GM12878 (cell line): ENCODE results near the gene MAPT. TPM values are rescaled to one million over a fixed set of nuclear protein-coding genes. Genes with fewer than 3 reads are reported as not detected.

Experiments
- ATAC-seq: fragments of 200-7000 bp; cut with Tn5 transposase; 3 replicates; pipeline ENCODE4 v1.9.1; 2020; ENCODE audit warnings: mild to moderate bottlenecking, moderate library complexity
- BruUV-seq: library from RNA; stranded (reverse); fragments of 400-500 nt; replicated peaks from 2 replicates; lab custom pipeline; 2021; lab: Mats Ljungman, UMichigan
- CTCF ChIA-PET: fragments of 300-600 bp; sonication (Branson Sonifier 250); formaldehyde crosslinking; extraction: SDS; loops from one replicate; lab custom pipeline; 2021; ENCODE audit warnings: inconsistent platforms; lab: Yijun Ruan, JAX
- POLR2A ChIA-PET: fragments of 350-600 bp; formaldehyde crosslinking; extraction: SDS; loops from one replicate; lab custom pipeline; 2021; ENCODE audit warnings: inconsistent platforms; lab: Charles Lee
- RAD21 ChIA-PET: fragments of 300-600 bp; sonication (Branson Sonifier 250); formaldehyde crosslinking; loops from one replicate; lab custom pipeline; 2023; ENCODE audit warnings: antibody characterized with exemption; ENCODE audit not compliant: unreplicated experiment; lab: Charles Lee
- SMC1A ChIA-PET: fragments of 300-600 bp; sonication (Branson Sonifier 250); formaldehyde crosslinking; loops from one replicate; lab custom pipeline; 2023; ENCODE audit not compliant: unreplicated experiment, uncharacterized antibody; lab: Charles Lee
- DNase-seq: peaks from one replicate; pipeline ENCODE4 v3.0.0-alpha.2; 2011; ENCODE audit warnings: low read depth, low spot score
- FAIRE-seq: peaks from 3 replicates; lab custom pipeline; 2011; peaks lifted over from hg19 to GRCh38; lab: Jason Lieb, UNC
- H2AFZ ChIP-seq: 2 replicates; pipeline ENCODE4 v1.6.0; 2011; ENCODE audit warnings: low read depth, low read length, control low read depth; ENCODE audit not compliant: control insufficient read depth
- H3K27ac ChIP-seq: 2 replicates; pipeline ENCODE4 v1.5.1; 2011; ENCODE audit warnings: control low read depth; ENCODE audit not compliant: control insufficient read depth, insufficient read depth
- H3K27me3 ChIP-seq, 2 experiments: replicated peaks in 1 of 2; 2 replicates each; pipeline versions ENCODE4 v1.6.0 to v1.6.1; 2011; ENCODE audit warnings: low read length in 1 of 2; ENCODE audit not compliant: control insufficient read depth in 2 of 2, insufficient read depth in 2 of 2
- H3K36me3 ChIP-seq, 2 experiments: 2 replicates each; pipeline ENCODE4 v1.5.1; 2011; ENCODE audit warnings: low read length in 1 of 2; ENCODE audit not compliant: control insufficient read depth in 2 of 2, insufficient read depth in 2 of 2
- H3K4me1 ChIP-seq: 2 replicates; pipeline ENCODE4 v1.6.1; 2011; ENCODE audit warnings: mild to moderate bottlenecking, low read length, moderate library complexity, mixed read lengths; ENCODE audit not compliant: control insufficient read depth, insufficient read depth
- H3K4me2 ChIP-seq: 2 replicates; pipeline ENCODE4 v1.6.0; 2011; ENCODE audit warnings: control low read depth; ENCODE audit not compliant: control insufficient read depth, insufficient read depth
- H3K4me3 ChIP-seq: fragments of 200-600 bp; sonication (generic); 2 replicates; pipeline ENCODE4 v1.5.1; 2016
- H3K79me2 ChIP-seq: 2 replicates; pipeline ENCODE4 v1.6.0; 2011; ENCODE audit warnings: low read length; ENCODE audit not compliant: control insufficient read depth, insufficient read depth
- H3K9ac ChIP-seq: 2 replicates; pipeline ENCODE4 v1.8.0; 2011; ENCODE audit warnings: low read length, control low read depth, mixed read lengths; ENCODE audit not compliant: control insufficient read depth, insufficient read depth
- H3K9me3 ChIP-seq: replicated peaks from 3 replicates; pipeline ENCODE4 v1.5.1; 2011; ENCODE audit warnings: mild to moderate bottlenecking, low read length; ENCODE audit not compliant: control insufficient read depth, insufficient read depth
- H4K20me1 ChIP-seq: 2 replicates; pipeline ENCODE4 v1.6.0; 2011; ENCODE audit not compliant: control insufficient read depth, insufficient read depth
- ATF7 ChIP-seq: fragments of 450-650 bp; IDR thresholded peaks from 2 replicates; pipeline ENCODE4 v1.6.1; 2016; ENCODE audit warnings: low read depth, mild to moderate bottlenecking
- BHLHE40 ChIP-seq, 2 experiments: fragments of 450-650 bp in 1 of 2; IDR thresholded peaks; 2 replicates each; pipeline ENCODE4 v1.6.1; 2011 to 2017; ENCODE audit warnings: low read depth in 2 of 2, borderline replicate concordance in 1 of 2, improper control_type of control experiment in 1 of 2, low read length in 1 of 2, mild to moderate bottlenecking in 1 of 2
- EED ChIP-seq: sonication (generic); IDR thresholded peaks from 2 replicates; pipeline ENCODE4 v1.6.1; 2016; ENCODE audit warnings: antibody characterized with exemption, low read depth
- ETV6 ChIP-seq, 2 experiments: fragments of 450-650 bp in 1 of 2; IDR thresholded peaks in 1 of 2; conservative IDR thresholded peaks in 1 of 2; 2 replicates each; pipeline ENCODE4 v1.6.1; 2014; ENCODE audit warnings: antibody characterized with exemption in 1 of 2, borderline replicate concordance in 1 of 2, low read depth in 1 of 2, mild to moderate bottlenecking in 1 of 2, moderate library complexity in 1 of 2
- HCFC1 ChIP-seq: fragments of 150-350 bp; IDR thresholded peaks from 2 replicates; pipeline ENCODE4 v1.6.1; 2014; ENCODE audit warnings: low read length
- IRF4 ChIP-seq: IDR thresholded peaks from 2 replicates; pipeline ENCODE4 v1.6.1; 2011; ENCODE audit warnings: low read depth, low read length
- NKRF ChIP-seq: fragments of 450-650 bp; conservative IDR thresholded peaks from 2 replicates; pipeline ENCODE4 v1.6.1; 2017; ENCODE audit warnings: mild to moderate bottlenecking, moderate library complexity
- NR2C1 ChIP-seq: fragments of 450-650 bp; IDR thresholded peaks from 2 replicates; pipeline ENCODE4 v1.6.1; 2017; ENCODE audit warnings: antibody characterized with exemption, mild to moderate bottlenecking, moderate library complexity
- NR2C2 ChIP-seq: IDR thresholded peaks from 2 replicates; pipeline ENCODE4 v1.6.1; 2011; ENCODE audit warnings: borderline replicate concordance, low read depth; ENCODE audit not compliant: control insufficient read depth, insufficient read length
- RAD51 ChIP-seq: fragments of 450-650 bp; IDR thresholded peaks from 2 replicates; pipeline ENCODE4 v1.6.1; 2016; ENCODE audit warnings: moderate library complexity, mild to moderate bottlenecking, inconsistent platforms
- SMAD5 ChIP-seq: IDR thresholded peaks from 2 replicates; pipeline ENCODE4 v1.6.1; 2016; ENCODE audit warnings: antibody characterized with exemption, low read depth
- SMARCA5 ChIP-seq: fragments of 450-650 bp; IDR thresholded peaks from 2 replicates; pipeline ENCODE4 v1.6.1; 2017; ENCODE audit warnings: mild to moderate bottlenecking
- SPI1 ChIP-seq: IDR thresholded peaks from 2 replicates; pipeline ENCODE4 v1.6.1; 2011; ENCODE audit warnings: low read depth, mild to moderate bottlenecking, low read length, moderate library complexity, borderline replicate concordance; ENCODE audit not compliant: insufficient read depth
- SREBF2 ChIP-seq: IDR thresholded peaks from 2 replicates; pipeline ENCODE4 v1.6.1; 2012; ENCODE audit warnings: mild to moderate bottlenecking, low read length
- SRF ChIP-seq, 2 experiments: IDR thresholded peaks; 2 replicates each; pipeline ENCODE4 v1.6.1; 2011; ENCODE audit warnings: low read depth in 2 of 2, low read length in 2 of 2, mild to moderate bottlenecking in 1 of 2, moderate library complexity in 1 of 2
- TAF1 ChIP-seq: IDR thresholded peaks from 2 replicates; pipeline ENCODE4 v1.6.1; 2011; ENCODE audit warnings: mild to moderate bottlenecking, low read depth, low read length, borderline replicate concordance
- WGBS: methylation state at CpG from one replicate; pipeline ENCODE4 v1.1.6; 2016; ENCODE audit warnings: low lambda C conversion rate; ENCODE audit not compliant: insufficient replicate concordance, insufficient coverage; ENCODE audit errors: missing lambda C conversion rate; 5-methylcytosine and 5-hydroxymethylcytosine counted together
- in situ Hi-C: fragments of 300-500 bp; cut with MboI; formaldehyde crosslinking; loops from 9 replicates; pipeline ENCODE4 v1.14.3; 2018; ENCODE audit warnings: mixed read lengths
- intact Hi-C: fragments of 100-400 bp; cut with micrococcal nuclease; formaldehyde crosslinking; loops from one replicate; pipeline ENCODE4 v1.14.2; 2022; ENCODE audit not compliant: unreplicated experiment
- polyA plus RNA-seq, 11 experiments: library from polyadenylated mRNA; depleted of rRNA in 4 of 11; unstranded in 6 of 11; stranded (reverse) in 5 of 11; fragments of >200 nt; fragmentation: Nextera tagmentation in 4 of 11; fragmentation: Illumina TruSeq in 1 of 11; extraction: Ambion mirVana in 4 of 11; extraction: Trizol in 1 of 11; gene quantifications; 1 replicate in 1 of 11; 2 replicates in 10 of 11; pipeline versions ENCODE4 v1.2.1 to v1.2.3, GENCODE V29; 2011 to 2016; ENCODE audit warnings: inconsistent platforms in 2 of 11, missing spikeins in 2 of 11, low read depth in 1 of 11
- total RNA-seq, 4 experiments: library from RNA; depleted of rRNA in 3 of 4; stranded (reverse); fragments of >200 nt in 3 of 4; fragmentation: Illumina TruSeq in 1 of 4; extraction: Trizol in 1 of 4; gene quantifications; 2 replicates each; pipeline versions ENCODE4 v1.2.1 to v1.2.3, GENCODE V29; 2013 to 2021
- TF ChIP-seq, protein P1 (sequence below): IDR thresholded peaks from 2 replicates; pipeline ENCODE4 v1.6.1; 2011; ENCODE audit warnings: low read depth, low read length, improper control_type of control experiment, borderline replicate concordance

The MAPT gene
- total and polyA plus RNA-seq, 10 of the 15 experiments (the other 5 are each of a cell fraction or from before 2014, with no cell fraction given), result under 0.01 to 0.05 (median 0.03) TPM; not detected in 7

GRCh38 chr17:45849536-45849990, 44.8 kb upstream of the MAPT start:
- Histone ChIP-seq H3K79me2 (no peaks in the 10 kb centered on the region), H2AFZ (no peak overlapping the region), H3K4me3 (no peak overlapping the region), H3K4me2 (no peak overlapping the region), H3K4me1 (no peaks in the 10 kb centered on the region), H3K9ac (no peak overlapping the region), H3K27ac (no peak overlapping the region), H3K9me3 (no peaks in the 10 kb centered on the region), H4K20me1 (no peaks in the 10 kb centered on the region), H3K27me3 (no peaks in the 10 kb centered on the region; a peak in 1 of 4 replicates), H3K36me3 (no peaks in the 10 kb centered on the region)
- RAD21 ChIA-PET, result no interaction called here
- in situ Hi-C loops, result loop anchor here (25.0 kb wide), 1 partner anchor 437 kb away; no protein-coding TSS in a partner anchor
- no peak for FAIRE-seq
- CTCF ChIA-PET, result interaction anchor here (1.6 to 3.1 kb wide), 2 partner anchors 11 to 210 kb away, joined by 3 to 15 read pairs; no protein-coding TSS in a partner anchor
- no peak for ATAC-seq
- BruUV-seq, result no TSS peak
- DNase-seq, result no peak
- SMC1A ChIA-PET, result no interaction called here
- TF ChIP-seq ATF7 (no peak), SMARCA5 (no peak), RAD51 (no peak), NR2C2 (no peak)
- 10% methylated on average over 4 of the region's 7 CpGs for WGBS
- POLR2A ChIA-PET, result no interaction called here
- intact Hi-C loops, result no loop called here

- Histone ChIP-seq H3K27ac (no peak overlapping the region), H3K27me3 (no peaks in the 10 kb centered on the region; a peak in 1 of 4 replicates), H3K36me3 (no peaks in the 10 kb centered on the region), H3K4me2 (no peak overlapping the region)
- no peak for ATAC-seq
- intact Hi-C loops, result no loop called here
- CTCF ChIA-PET, result interaction anchor here (1.6 to 3.1 kb wide), 2 partner anchors 11 to 210 kb away, joined by 3 to 15 read pairs; no protein-coding TSS in a partner anchor
- no peak for TF ChIP-seq BHLHE40 (IDR thresholded peaks at IDR 0.05; ENCODE audit: borderline replicate concordance in 1 of 2, low read depth in 2 of 2, low read length in 1 of 2)
- TF ChIP-seq HCFC1, result no peak
- no peak for TF ChIP-seq IRF4
- TF ChIP-seq SPI1, result no peak
- no peak for TF ChIP-seq SMAD5
- no peak for TF ChIP-seq ETV6 (conservative IDR thresholded peaks at IDR 0.05 in 1 of 2, IDR thresholded peaks at IDR 0.05 in 1 of 2; ENCODE audit: borderline replicate concordance in 1 of 2, low read depth in 1 of 2)
- TF ChIP-seq EED, result no peak
- no peak for TF ChIP-seq TAF1
- TF ChIP-seq, protein P1, sequence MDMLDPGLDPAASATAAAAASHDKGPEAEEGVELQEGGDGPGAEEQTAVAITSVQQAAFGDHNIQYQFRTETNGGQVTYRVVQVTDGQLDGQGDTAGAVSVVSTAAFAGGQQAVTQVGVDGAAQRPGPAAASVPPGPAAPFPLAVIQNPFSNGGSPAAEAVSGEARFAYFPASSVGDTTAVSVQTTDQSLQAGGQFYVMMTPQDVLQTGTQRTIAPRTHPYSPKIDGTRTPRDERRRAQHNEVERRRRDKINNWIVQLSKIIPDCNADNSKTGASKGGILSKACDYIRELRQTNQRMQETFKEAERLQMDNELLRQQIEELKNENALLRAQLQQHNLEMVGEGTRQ, result no peak
- TF ChIP-seq SREBF2, result no peak
- TF ChIP-seq NKRF, result no peak
- TF ChIP-seq NR2C1, result no peak
- no peak for TF ChIP-seq SRF (IDR thresholded peaks at IDR 0.05; ENCODE audit: low read depth in 2 of 2, low read length in 2 of 2)
- TF ChIP-seq, all 136 proteins: peak for 0
- POLR2A ChIA-PET, result no interaction called here
- RAD21 ChIA-PET, result no interaction called here
- no peaks in the 10 kb centered on the region for H4K20me1 ChIP-seq
- no peaks in the 10 kb centered on the region for H3K79me2 ChIP-seq
- in situ Hi-C loops, result no loop called here
- SMC1A ChIA-PET, result no interaction called here
- no peak overlapping the region for H3K4me3 ChIP-seq
- DNase-seq, result no peak
- H3K9ac ChIP-seq, result no peak overlapping the region
- no peaks in the 10 kb centered on the region for H3K9me3 ChIP-seq
- no TSS peak for BruUV-seq
- H2AFZ ChIP-seq, result no peak overlapping the region
- 23% methylated on average over 4 of the region's 4 CpGs for WGBS
- no peak for FAIRE-seq
- no peaks in the 10 kb centered on the region for H3K4me1 ChIP-seq
Measured at GRCh38 chr17:45850011-45850410, 44.3 kb upstream of the MAPT start.
